Stimulated activated CD4-positive, alpha-beta T cell treated with anti-CD3 and anti-CD28 coated beads, Interleukin-15, amount 100 ng/mL, for 48 hours (primary cell): Measurements from ENCODE around the gene ASB6.
"Not testable (repeated sequence)": the region's sequence is repeated elsewhere in the genome, so short reads cannot be mapped to it uniquely, and the experiment has no call there.

Experiments
- DNase-seq, 2 donors: peaks; one replicate each; pipeline ENCODE4 v3.0.0-alpha.2; 2020; ENCODE audit warnings: low read depth in 2 of 2

ASB6 gene

GRCh38 chr9:129644365-129644764 lies 2.4 kb upstream of the ASB6 start:
- no peak for DNase-seq

DNA sequence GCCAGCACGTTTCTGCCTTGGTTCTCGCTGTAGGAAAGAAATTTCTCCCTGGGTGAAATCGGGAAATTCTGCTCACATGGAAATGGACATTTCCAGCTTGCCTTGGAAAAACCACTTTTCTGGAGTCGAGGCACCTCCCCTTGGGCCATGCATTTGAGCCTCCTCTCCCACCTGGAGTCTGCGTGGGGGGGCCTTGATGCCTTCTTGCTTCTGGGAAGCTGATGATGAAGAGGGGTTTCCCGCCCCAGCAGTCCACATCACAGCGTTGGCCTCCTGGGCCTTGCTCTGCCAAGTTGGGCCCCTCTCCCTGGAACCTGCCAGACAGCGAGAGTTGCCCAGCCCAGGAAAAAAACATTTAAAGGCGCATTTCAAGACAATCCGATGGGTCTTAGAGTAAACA lies 1.8 kb upstream of the ASB6 start:
- no peak for DNase-seq

- DNase-seq, result no peak
Observed at GRCh38 chr9:129640871-129641749, 841 bp downstream of the ASB6 start.

GRCh38 chr9:129640086-129640870 lies 1.7 kb downstream of the ASB6 start:
- DNase-seq, result no peak

GRCh38 chr9:129639756-129640085 lies 2.2 kb downstream of the ASB6 start:
- no peak for DNase-seq

- no peak for DNase-seq
Observed at GRCh38 chr9:129639034-129639630, 2.8 kb downstream of the ASB6 start.

DNA sequence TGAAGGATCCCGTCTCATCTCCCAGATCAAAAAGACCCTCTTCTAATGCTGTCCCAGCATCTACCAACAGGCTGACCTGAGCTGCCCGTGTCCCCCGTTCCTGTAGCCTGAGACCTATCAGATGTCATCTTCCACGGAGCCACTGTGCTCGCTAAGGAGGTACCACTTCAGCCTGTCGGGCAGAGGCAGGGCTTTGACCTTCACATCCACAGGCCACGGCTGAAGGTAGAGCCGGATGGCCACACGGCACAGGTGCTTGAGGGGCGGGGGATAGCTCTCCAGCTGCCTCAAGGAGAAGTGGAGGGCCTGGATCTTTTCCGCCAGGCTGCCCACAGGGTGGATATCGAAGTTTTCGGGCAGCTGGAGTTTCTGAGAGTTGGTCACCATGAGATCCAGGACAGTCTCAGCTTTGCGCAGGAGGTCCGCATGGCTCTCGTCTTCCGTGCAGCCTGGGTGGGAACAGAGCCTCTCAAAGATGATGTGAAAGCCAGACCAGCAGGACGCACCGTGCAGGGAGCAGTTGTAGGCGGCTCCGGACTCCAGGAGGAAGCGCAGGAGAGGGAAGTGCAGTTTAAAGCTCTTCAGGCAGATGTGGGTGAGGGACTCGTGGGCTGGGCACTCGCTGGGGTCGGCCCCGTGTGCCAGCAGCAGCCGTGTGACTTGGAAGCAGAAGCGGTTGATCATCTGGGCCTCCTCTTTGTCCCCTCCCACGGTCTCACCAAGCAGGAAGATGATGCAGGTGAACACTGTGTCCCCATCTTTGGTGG lies 4.1 kb downstream of the ASB6 start:
- DNase-seq, result no peak

DNA sequence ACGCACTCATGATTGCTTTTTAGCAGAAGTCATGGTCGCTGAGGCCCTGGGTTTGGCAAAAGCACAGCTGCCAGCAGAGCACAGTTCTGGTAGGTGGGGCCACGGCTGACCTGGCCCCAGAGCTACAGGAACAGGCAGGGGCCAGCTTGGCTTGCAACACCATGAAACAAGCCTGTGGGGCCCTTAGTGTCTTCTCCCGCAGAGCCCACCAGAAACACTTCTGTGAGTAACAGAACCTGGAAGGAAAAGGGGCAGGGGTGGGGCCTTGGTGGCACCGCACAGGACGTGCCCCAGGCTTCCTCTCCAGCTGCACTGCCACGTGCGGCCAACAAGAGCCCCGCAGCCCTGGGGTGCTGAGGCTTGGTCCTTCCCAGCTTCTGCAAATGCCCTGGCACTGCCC lies 4.8 kb downstream of the ASB6 start:
- DNase-seq, result no peak

GRCh38 chr9:129636343-129636742 lies 5.6 kb downstream of the ASB6 start:
- DNase-seq, result not testable (repeated sequence)

- DNase-seq, result no peak
Observed at GRCh38 chr9:129635099-129636065, 6.6 kb downstream of the ASB6 start.

DNA sequence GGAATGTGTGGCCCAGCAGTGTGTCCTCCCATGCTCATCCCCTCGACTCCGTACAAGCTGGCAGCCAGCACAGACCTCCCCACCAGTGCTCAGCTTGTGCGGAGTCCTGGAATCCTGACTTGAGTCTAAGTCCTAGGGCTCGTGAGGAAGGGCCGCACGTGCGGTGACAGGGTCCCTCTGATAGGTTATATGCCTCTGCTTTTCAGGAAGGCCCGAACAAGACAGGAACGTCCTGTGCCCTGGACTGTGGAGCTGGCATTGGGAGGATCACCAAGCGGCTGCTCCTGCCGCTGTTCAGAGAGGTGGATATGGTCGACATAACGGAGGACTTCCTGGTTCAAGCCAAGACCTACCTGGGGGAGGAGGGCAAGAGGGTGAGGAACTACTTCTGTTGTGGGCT lies 8.1 kb downstream of the ASB6 start:
- DNase-seq, result no peak

GRCh38 chr9:129633207-129633606 lies 8.7 kb downstream of the ASB6 start:
- no peak for DNase-seq

DNA sequence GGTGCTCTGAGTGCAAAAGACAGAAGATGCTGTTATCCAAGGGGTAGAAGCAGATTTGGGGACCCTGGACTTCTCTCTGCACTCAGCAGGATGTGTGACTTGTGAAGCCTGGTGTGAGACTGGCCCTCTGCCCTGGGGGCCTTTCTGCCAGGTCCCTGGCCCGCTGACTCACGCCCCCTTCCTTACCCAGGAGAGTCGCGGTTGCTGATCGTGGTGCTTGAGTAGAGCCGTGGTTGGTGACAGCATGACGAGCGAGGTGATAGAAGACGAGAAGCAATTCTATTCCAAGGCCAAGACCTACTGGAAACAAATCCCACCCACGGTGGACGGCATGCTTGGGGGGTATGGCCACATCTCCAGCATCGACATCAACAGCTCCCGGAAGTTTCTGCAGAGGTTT lies 9.5 kb downstream of the ASB6 start:
- DNase-seq, result no peak

DNA sequence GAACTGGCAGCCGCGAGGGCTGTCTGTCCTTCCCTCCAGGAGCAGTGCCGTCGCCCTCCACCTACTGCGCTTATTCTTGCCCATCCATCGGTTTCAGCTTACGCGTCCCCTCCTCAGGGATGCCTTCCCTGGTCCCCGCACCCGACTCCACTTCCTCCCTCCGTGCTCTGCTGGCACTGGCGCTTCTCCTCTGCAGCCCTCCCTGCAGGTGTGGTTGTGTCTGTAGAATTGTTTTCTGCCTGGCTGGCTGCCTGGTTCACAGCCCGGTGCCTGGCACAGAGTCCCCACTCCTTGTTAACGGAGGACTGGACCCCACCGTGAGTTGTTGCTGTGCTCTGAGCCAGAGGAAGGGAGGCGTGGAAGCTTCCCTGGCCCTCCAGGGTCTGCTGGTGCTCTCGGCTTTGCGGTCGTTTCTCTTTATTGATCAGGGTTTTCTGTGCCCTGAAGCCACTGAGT lies 10.2 kb downstream of the ASB6 start:
- DNase-seq, result no peak

- no peak for DNase-seq
Observed at GRCh38 chr9:129630967-129631673, 10.8 kb downstream of the ASB6 start.

GRCh38 chr9:129629251-129629820 lies 12.6 kb downstream of the ASB6 start:
- DNase-seq, result no peak

GRCh38 chr9:129628709-129629108 lies 13.2 kb downstream of the ASB6 start:
- no peak for DNase-seq

- no peak for DNase-seq
Observed at GRCh38 chr9:129627556-129628440, 14.2 kb downstream of the ASB6 start.
